DMS53 treated with DMSO at 0.1 percent for 48 hours (cell line): ENCODE results near the gene SLC16A2.
A peak's percentile ranks its signal among the peaks of the same experiment; 100 is the strongest.

Experiments
- DNase-seq: peaks from one replicate; lab custom pipeline; 2025; ENCODE audit not compliant: unreplicated experiment; lab: John Stamatoyannopoulos, UW

The SLC16A2 gene

GRCh38 chrX:74535408-74536151, 114.3 kb downstream of the SLC16A2 start:
- DNase-seq: peak; percentile 41

- peak; percentile 66 for DNase-seq
These were observed 115.0 kb downstream of the SLC16A2 start for GRCh38 chrX:74536152-74536831.

- DNase-seq: peak; percentile 34
These were observed 115.6 kb downstream of the SLC16A2 start for GRCh38 chrX:74536832-74537371.

- no peak for DNase-seq
These were observed 119.4 kb downstream of the SLC16A2 start for GRCh38 chrX:74540635-74541249.

GRCh38 chrX:74545880-74546523, 124.7 kb downstream of the SLC16A2 start:
- no peak for DNase-seq

- no peak for DNase-seq
These were observed 125.7 kb downstream of the SLC16A2 start for GRCh38 chrX:74546984-74547383.

- peak; percentile 78 for DNase-seq
These were observed 129.1 kb downstream of the SLC16A2 start for GRCh38 chrX:74550295-74550802.

- DNase-seq: no peak
These were observed 130.6 kb downstream of the SLC16A2 start for GRCh38 chrX:74551934-74552333.

- DNase-seq: no peak
These were observed 136.1 kb downstream of the SLC16A2 start for GRCh38 chrX:74557378-74557777.

GRCh38 chrX:74578137-74578536, 156.8 kb downstream of the SLC16A2 start:
- no peak for DNase-seq

GRCh38 chrX:74579597-74580198, 158.4 kb downstream of the SLC16A2 start:
- DNase-seq: no peak
